Duodenal mucosa (tissue), 2 donors: ENCODE data around the gene MYH4.

Experiments
- H3K27ac ChIP-seq: one replicate; pipeline ENCODE4 v1.7.0; 2013; ENCODE audit warnings: low read depth, low read length
- H3K27me3 ChIP-seq, 2 donors: one replicate each; pipeline ENCODE4 v1.7.0; 2013; ENCODE audit warnings: low read length in 2 of 2, control low read depth in 1 of 2; ENCODE audit not compliant: insufficient read depth in 2 of 2, control insufficient read depth in 1 of 2
- H3K36me3 ChIP-seq, 2 donors: one replicate each; pipeline ENCODE4 v1.7.0; 2013; ENCODE audit warnings: low read length in 2 of 2, control low read depth in 1 of 2; ENCODE audit not compliant: insufficient read depth in 2 of 2, control insufficient read depth in 1 of 2
- H3K4me1 ChIP-seq, 2 donors: one replicate each; pipeline ENCODE4 v1.7.0; 2013; ENCODE audit warnings: low read length in 2 of 2, control low read depth in 1 of 2; ENCODE audit not compliant: insufficient read depth in 2 of 2, control insufficient read depth in 1 of 2
- H3K4me3 ChIP-seq, 2 donors: one replicate each; pipeline ENCODE4 v1.7.0; 2013; ENCODE audit warnings: low read length in 2 of 2, low read depth in 1 of 2
- H3K9ac ChIP-seq, 2 donors: one replicate each; pipeline ENCODE4 v1.7.0; 2013; ENCODE audit warnings: low read length in 2 of 2, low read depth in 1 of 2
- H3K9me3 ChIP-seq, 2 donors: one replicate each; pipeline ENCODE4 v1.7.0; 2013; ENCODE audit warnings: low read length in 2 of 2, control low read depth in 1 of 2; ENCODE audit not compliant: control insufficient read depth in 1 of 2

The MYH4 gene

GRCh38 chr17:10428781-10429180 lies 40.6 kb downstream of the MYH4 start:
- no peak overlapping the region for H3K27ac ChIP-seq
- H3K4me1 ChIP-seq: no peaks in the 10 kb centered on the region
- no peaks in the 10 kb centered on the region for H3K27me3 ChIP-seq
- no peak overlapping the region for H3K9ac ChIP-seq
- H3K4me3 ChIP-seq: no peak overlapping the region
- H3K9me3 ChIP-seq: no peaks in the 10 kb centered on the region
- H3K36me3 ChIP-seq: no peaks in the 10 kb centered on the region

GRCh38 chr17:10421900-10422542 lies 47.3 kb downstream of the MYH4 start, which contains the start of gene MYH8:
Gene MYH8 (minus strand): TSS chr17:10421950. CDS start chr17:10420227, 1,723 bp downstream.
- no peaks in the 10 kb centered on the region for H3K9me3 ChIP-seq
- H3K27ac ChIP-seq: no peak within 1 kb of the TSS
- H3K9ac ChIP-seq: no peak within 1 kb of the TSS
- no peaks in the 10 kb centered on the region for H3K27me3 ChIP-seq
- H3K4me3 ChIP-seq: no peak within 1 kb of the TSS
- H3K4me1 ChIP-seq: no peaks in the 10 kb centered on the region
- no peaks in the 10 kb centered on the region for H3K36me3 ChIP-seq

- Histone ChIP-seq H3K9ac (no peak overlapping the region), H3K9me3 (no peaks in the 10 kb centered on the region), H3K36me3 (no peaks in the 10 kb centered on the region), H3K27ac (no peak overlapping the region), H3K4me1 (no peaks in the 10 kb centered on the region), H3K4me3 (no peak overlapping the region), H3K27me3 (no peaks in the 10 kb centered on the region)
Observed at GRCh38 chr17:10421211-10421610, 48.1 kb downstream of the MYH4 start.

GRCh38 chr17:10420811-10421210 lies 48.5 kb downstream of the MYH4 start:
- Histone ChIP-seq H3K27me3 (no peaks in the 10 kb centered on the region), H3K4me1 (no peaks in the 10 kb centered on the region), H3K27ac (no peak overlapping the region), H3K4me3 (no peak overlapping the region), H3K9me3 (no peaks in the 10 kb centered on the region), H3K9ac (no peak overlapping the region), H3K36me3 (no peaks in the 10 kb centered on the region)

GRCh38 chr17:10417431-10417830 lies 51.9 kb downstream of the MYH4 start:
- no peaks in the 10 kb centered on the region for H3K36me3 ChIP-seq
- no peak overlapping the region for H3K4me3 ChIP-seq
- no peak overlapping the region for H3K27ac ChIP-seq
- no peaks in the 10 kb centered on the region for H3K9me3 ChIP-seq
- no peaks in the 10 kb centered on the region for H3K4me1 ChIP-seq
- no peak overlapping the region for H3K9ac ChIP-seq
- no peaks in the 10 kb centered on the region for H3K27me3 ChIP-seq

DNA sequence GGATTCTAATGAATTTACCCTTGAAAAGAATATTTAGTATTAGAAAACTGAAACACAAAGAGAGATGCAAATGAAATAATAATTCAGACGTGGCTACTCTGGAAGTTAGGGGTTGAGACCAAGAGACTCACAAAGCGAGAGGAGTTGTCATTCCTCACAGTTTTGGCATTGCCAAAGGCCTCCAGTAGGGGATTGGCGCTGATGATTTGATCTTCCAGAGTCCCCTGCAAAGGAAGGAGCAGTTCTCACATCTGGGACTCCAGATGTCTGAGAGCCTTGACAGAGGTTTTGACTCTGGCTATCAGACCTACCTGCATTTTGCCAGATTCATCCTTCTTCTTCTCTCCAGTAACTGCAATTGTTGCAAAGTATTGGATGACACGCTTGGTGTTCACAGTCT lies 54.2 kb downstream of the MYH4 start:
- no peaks in the 10 kb centered on the region for H3K36me3 ChIP-seq
- H3K9me3 ChIP-seq: no peaks in the 10 kb centered on the region
- no peaks in the 10 kb centered on the region for H3K4me1 ChIP-seq
- H3K27me3 ChIP-seq: no peaks in the 10 kb centered on the region
- no peak overlapping the region for H3K9ac ChIP-seq
- no peak overlapping the region for H3K27ac ChIP-seq
- no peak overlapping the region for H3K4me3 ChIP-seq

GRCh38 chr17:10403589-10403988 lies 65.8 kb downstream of the MYH4 start:
- H3K9ac ChIP-seq: no peak overlapping the region
- H3K9me3 ChIP-seq: no peaks in the 10 kb centered on the region
- no peak overlapping the region for H3K4me3 ChIP-seq
- no peaks in the 10 kb centered on the region for H3K4me1 ChIP-seq
- no peak overlapping the region for H3K27ac ChIP-seq
- H3K27me3 ChIP-seq: no peaks in the 10 kb centered on the region
- no peaks in the 10 kb centered on the region for H3K36me3 ChIP-seq

DNA sequence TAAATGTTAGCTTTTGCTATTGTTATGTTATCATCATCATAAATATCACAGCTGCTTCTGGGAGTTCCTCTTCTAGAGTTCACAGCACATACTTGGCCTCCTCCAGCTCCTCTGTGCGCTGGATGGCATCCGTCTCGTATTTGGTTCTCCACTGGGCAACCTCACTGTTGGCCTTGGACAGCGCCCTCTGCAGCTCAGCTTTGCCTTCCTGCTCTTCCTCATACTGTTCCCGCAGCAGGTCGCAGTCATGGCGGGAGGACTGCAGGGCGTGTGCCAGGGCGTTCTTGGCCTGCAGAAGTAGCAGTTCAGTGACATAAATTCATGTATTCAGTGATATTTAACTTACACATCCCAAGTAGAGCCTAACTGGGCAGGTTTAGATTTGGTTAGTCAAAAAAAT lies 71.0 kb downstream of the MYH4 start:
- Histone ChIP-seq H3K27ac (no peak overlapping the region), H3K4me1 (no peaks in the 10 kb centered on the region), H3K27me3 (no peaks in the 10 kb centered on the region), H3K9me3 (no peaks in the 10 kb centered on the region), H3K4me3 (no peak overlapping the region), H3K36me3 (no peaks in the 10 kb centered on the region), H3K9ac (no peak overlapping the region)

DNA sequence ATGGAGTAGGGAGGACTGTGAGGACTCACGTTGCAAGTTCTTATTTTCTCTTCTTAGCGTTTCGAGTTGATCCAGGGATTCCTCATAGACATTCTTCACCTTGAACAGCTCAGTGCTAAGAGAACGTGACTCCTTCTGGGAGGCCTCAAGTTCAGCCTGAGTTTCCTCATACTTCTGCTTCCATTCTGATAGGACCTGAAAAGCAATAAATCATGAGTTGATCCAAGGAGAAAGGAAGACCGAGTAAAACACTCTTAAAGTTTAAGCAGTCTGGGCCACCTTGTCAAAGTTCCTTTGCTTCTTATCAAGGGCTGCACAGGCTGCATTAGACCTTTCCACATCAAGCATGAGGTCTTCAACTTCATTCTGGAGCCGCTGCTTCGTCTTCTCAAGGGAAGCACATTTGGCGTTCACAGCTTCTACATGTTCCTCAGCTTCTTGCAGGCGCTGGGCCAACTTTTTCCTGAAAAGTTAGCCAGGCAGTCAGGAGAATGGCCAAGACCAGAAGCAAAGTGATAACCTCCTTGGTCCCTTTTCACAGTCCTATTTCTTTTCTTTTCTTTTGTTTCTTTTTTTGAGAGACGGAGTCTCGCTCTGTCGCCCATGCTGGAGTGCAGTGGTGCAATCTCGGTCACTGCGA lies 72.7 kb downstream of the MYH4 start:
- no peaks in the 10 kb centered on the region for H3K27me3 ChIP-seq
- no peak overlapping the region for H3K27ac ChIP-seq
- no peak overlapping the region for H3K9ac ChIP-seq
- H3K4me3 ChIP-seq: no peak overlapping the region
- H3K9me3 ChIP-seq: no peaks in the 10 kb centered on the region
- no peaks in the 10 kb centered on the region for H3K4me1 ChIP-seq
- H3K36me3 ChIP-seq: no peaks in the 10 kb centered on the region

DNA sequence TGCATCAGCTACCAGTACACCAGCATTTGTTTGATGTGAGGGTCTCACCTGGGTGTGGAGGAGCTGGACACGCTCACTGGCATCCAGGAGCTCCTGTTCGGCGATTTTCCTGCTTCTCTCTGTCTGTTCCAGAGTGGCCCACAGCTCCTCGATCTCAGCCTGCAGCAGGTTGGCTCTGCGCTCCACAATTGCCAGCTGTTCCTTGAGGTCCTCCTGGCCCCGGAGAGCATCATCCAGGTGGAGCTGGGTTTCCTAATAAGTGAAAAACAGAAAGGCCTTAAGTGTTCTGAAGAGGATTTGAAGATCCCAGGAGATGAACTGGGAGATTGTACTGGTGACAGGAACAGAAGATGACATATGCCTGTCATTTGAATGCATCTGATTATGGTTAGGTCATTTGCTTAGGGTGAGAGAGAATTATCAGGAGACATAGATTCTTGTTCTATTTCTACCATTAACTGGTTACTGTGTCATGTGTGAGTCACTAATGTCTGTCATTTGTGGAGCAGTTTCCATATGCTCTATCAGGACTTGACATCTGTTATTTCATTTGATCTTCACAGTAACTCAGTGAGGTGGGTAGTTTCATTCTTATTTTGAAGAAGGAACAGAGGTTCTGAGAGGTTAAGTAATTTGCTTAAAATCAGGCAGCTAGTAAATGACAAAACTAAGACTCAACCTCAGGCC lies 75.0 kb downstream of the MYH4 start:
- Histone ChIP-seq H3K36me3 (no peaks in the 10 kb centered on the region), H3K9ac (no peak overlapping the region), H3K4me1 (no peaks in the 10 kb centered on the region), H3K27ac (no peak overlapping the region), H3K4me3 (no peak overlapping the region), H3K27me3 (no peaks in the 10 kb centered on the region), H3K9me3 (no peaks in the 10 kb centered on the region)
